GM19351 (cell line): ENCODE measurements around the gene TAS2R46.
"Not testable (repeated sequence)": the region's sequence is repeated elsewhere in the genome, so short reads cannot be mapped to it uniquely, and the experiment has no call there.

ENCODE experiments used
- ATAC-seq: cut with Tn5 transposase; IDR thresholded peaks from one replicate; pipeline ENCODE4 v1.9.1; 2021; ENCODE audit warnings: mild to moderate bottlenecking, moderate library complexity; ENCODE audit not compliant: unreplicated experiment

The TAS2R46 gene

GRCh38 chr12:11040162-11040561 is 21.9 kb downstream of the TAS2R46 start:
- no peak for ATAC-seq

GRCh38 chr12:11039171-11039570 is 22.9 kb downstream of the TAS2R46 start:
- no peak for ATAC-seq

GRCh38 chr12:11033959-11034358 is 28.1 kb downstream of the TAS2R46 start:
- ATAC-seq: not testable (repeated sequence)

- no peak for ATAC-seq
Observed at GRCh38 chr12:11031307-11031706, 30.8 kb downstream of the TAS2R46 start, which contains the start of gene TAS2R31. Gene TAS2R31 (minus strand): TSS chr12:11031407. CDS start chr12:11031335, 72 bp downstream.

- ATAC-seq: no peak
Observed at GRCh38 chr12:11026118-11026517, 36.0 kb downstream of the TAS2R46 start.

- no peak for ATAC-seq
Observed at GRCh38 chr12:11023387-11023786, 38.7 kb downstream of the TAS2R46 start.

- ATAC-seq: no peak
Observed at GRCh38 chr12:11022520-11022919, 39.6 kb downstream of the TAS2R46 start, which contains the start of gene TAS2R19. Gene TAS2R19 (minus strand): TSS chr12:11022620. CDS start chr12:11022571, 49 bp downstream.

- ATAC-seq: no peak
Observed at GRCh38 chr12:11016937-11017336, 45.2 kb downstream of the TAS2R46 start.

- ATAC-seq: no peak
Observed at GRCh38 chr12:11015775-11016430, 46.2 kb downstream of the TAS2R46 start.

GRCh38 chr12:11014234-11014633 is 47.9 kb downstream of the TAS2R46 start:
- no peak for ATAC-seq
